IPS DF 4.7 (cell line): ENCODE data around the gene PGLYRP4.

Source experiments
- DNase-seq: peaks from one replicate; pipeline ENCODE4 v3.0.0-alpha.2; 2013; ENCODE audit warnings: low spot score; ENCODE audit errors: extremely low read depth

The PGLYRP4 gene, protein sequence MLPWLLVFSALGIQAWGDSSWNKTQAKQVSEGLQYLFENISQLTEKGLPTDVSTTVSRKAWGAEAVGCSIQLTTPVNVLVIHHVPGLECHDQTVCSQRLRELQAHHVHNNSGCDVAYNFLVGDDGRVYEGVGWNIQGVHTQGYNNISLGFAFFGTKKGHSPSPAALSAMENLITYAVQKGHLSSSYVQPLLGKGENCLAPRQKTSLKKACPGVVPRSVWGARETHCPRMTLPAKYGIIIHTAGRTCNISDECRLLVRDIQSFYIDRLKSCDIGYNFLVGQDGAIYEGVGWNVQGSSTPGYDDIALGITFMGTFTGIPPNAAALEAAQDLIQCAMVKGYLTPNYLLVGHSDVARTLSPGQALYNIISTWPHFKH

DNA sequence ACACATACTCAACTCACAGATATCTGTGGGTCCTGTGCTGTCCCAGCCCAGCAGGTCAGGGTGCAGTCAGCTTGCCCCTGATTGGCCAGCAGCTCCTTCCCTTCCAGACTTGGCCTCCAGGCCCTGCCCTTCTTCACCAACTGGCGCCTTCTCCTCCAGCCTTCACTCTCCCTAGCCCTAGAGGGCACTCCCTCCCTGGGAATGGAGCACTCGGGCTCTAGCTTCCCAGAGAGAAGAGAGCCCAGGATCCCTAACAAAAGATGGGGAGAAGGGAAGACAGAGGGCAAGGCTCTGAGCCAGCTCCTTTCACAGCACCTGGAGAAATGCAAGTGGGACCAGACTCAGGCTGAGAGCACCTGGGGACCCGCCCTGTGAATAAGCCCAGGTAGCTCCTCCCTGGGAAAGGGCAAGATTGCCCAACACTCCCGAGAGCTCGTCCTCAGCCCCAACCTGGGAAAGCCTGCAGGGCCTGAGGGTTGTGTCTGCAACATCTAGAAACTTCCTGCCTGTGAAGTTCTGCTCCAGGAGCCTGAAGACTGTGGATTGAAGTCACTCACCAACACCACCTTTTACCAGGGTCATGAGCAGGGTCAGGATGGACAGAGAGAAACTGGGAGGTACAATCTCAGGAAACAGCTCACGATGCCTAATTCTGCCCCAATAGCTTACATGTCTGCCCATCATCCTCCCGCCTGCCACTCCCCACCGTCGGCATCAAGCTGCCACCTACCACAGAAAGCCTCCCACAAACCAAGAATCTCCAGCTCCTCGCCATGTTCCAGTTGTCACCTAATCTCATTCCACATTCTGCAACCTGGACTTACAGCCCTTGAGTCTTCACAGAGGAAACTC, at the start of gene PGLYRP4:
Gene PGLYRP4, minus strand, starts transcription at position 331 of the 852 bp plus-strand sequence. CDS start 909 bp downstream, outside the sequence.
- no peak for DNase-seq

DNA sequence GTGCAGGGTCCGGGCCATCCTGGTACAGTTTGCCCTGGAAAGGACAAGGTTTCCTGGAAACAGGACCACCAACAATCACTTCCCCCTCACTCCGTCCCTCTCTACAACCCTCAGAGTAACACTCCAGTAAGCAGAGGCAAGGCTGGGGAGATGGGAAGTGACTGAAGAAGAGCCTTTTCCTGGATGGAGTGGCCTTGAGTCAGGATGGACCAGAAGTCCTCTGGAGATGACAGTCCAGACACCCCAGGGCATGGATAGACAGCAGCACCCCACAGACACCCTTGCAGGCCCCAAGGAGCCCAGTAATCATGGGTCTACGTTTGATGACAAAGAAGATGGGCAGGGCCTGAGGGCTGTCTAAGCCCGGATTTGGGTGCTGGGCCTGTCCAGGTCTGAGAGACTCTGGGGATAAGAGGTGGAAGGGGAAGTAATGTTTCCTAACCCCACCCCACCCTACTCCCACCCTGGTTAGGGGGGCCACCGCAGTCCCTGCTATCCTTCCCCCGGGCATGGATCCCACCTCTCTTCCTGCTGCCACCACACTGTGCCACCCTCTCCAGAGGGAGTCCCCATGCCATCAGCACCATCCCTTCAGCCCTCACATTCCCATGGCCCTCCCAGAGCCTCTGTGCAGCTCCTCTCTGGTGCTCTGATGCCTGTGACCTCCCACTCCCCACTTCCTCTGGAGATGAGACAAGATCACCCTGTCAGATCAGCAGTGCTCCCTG, 49.4 kb upstream of the PGLYRP4 start:
- no peak for DNase-seq

DNA sequence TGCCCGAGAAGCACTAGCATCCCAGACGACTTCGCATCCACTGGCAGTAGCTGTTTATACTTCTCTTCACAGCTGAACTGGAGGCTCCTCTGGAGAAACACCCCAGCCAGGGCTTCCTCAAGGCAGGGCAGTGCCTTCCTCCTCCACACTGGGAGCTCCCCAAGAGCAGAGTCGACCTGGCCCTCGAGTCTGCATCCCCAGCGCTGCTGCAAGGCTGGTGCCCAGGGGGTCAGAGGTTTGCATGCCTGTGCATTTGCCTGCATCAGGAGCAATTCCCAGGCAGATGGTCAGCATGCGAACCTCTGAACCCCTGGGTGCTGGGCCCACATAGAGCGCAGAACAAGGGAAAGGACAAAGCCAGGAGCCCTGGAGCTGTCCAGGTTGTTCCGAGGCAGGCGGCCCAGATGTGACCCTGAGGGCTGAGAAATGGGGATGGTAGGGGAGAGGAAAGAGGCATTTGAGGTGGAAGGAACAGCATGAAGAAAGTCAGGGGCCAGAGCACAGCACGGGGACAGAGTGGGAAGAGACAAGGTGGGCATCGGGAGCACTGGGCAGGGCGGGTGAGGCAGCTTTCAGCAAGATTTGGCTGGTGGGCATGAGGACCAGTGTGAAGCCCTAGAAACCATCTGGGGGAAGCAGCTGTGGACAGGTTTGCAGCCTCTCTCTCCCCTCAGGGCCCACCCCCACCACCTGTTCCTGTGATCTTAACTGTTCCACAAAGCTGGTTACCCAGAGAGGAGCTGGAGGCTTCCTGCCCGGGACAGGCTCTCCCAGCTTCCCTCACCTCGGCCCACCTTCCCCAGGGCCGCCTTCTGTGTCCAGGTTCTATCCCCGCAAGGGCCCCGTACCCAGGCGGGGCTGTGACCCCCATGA, 48.6 kb upstream of the PGLYRP4 start:
- no peak for DNase-seq

DNA sequence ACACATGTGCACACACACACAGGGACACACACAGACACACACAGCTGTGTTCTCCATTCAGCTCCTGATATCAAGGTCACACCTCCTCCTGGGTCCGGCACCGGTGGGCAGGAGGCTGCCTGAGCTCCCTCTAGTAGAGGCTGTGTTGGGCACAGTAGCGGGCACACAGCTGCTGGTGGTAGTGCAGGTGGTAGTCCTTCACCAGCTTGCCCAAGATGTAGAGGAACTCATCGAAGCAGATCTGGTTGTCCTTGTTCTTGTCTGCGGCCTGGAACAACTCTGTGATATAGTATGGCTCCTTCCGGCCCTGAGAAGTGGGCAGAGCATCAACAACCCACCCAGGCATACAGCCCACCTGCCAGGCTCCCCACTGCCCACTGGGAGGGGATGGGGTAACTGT, 47.8 kb upstream of the PGLYRP4 start:
- DNase-seq, result no peak

DNA sequence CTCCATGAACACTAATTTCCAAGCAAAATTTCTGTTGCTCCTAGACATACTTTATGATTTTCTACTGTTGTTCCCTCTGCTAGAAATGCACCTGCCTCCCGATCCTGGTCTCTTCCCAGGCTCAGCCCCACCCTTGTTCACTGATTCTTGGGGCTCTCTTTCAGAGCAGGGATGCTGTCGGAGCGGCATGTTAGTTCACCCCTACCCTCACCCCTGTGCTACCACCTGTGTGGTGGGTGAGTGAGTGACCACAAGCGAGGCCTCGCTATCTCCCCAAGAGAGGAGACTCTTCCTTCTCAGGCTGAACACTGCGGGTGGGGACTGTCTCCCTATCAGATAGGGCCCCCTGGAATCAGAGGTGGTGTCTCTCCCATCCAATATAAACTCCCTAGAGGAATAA, 47.1 kb upstream of the PGLYRP4 start:
- no peak for DNase-seq

DNA sequence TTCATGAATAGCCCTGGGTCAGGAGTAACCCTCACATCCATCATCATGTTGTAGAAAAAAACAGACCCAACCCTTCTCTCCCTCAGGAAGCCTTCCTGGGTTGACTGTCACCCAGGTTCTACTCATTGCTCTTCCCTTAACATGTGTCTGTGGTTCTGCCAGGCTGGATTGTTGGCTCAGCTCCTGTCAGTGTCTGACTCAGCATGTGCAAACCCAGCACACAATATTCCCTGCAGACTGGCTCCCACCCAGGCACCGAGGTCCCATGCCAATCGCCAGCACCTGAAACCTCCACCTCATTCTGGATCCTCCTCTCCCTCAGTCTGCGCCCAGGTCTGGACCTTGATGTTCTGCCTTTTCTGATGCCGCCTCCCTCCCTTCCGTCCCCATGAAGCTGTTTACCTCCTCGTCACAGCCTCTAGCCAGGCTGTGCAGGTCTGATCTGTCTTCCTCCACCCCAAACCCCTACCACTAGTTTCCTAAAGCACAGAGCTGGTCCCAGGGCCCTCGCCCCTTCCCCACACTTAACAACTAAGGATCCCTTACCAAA, 46.6 kb upstream of the PGLYRP4 start:
- no peak for DNase-seq

DNA sequence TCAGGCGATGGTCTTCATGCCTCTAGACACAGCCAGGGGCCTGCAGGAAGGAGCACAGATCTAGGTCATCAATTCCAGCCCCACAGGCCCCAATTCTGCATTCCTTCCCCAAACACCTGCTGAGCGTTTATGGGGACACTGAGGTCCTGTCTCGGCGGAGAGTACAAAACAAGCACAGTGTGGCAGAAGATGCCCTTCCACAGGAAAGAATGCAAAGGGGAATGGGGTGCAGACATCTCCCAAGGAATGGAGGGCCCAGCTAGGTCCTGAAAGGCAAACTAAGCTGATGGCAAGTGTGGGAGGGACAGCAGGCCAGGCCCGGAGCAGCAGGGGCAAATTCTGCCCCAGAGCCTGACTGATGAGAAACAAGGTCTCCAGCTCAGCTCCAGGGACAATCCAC, 45.8 kb upstream of the PGLYRP4 start:
- no peak for DNase-seq

DNA sequence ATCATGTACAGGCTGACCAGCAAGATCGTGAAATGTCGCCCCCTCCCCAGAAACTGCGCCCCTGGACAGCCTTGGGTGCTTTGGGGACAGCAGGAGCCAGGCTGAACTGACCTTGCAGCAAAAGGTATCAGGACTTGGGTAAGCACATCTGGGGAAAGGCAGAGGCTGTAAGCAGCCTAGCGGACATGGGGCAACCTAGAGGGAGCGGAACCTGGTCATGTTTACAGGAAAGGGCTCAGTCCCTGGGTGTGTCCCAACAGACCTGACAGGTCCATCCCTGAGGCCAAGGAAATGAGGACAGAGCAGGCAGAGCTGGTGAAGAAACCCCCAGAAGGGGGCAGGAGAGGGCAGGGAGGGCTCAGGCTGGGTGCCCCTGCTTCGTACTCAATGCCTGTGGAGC, 45.3 kb upstream of the PGLYRP4 start:
- peak; percentile 9 for DNase-seq

DNA sequence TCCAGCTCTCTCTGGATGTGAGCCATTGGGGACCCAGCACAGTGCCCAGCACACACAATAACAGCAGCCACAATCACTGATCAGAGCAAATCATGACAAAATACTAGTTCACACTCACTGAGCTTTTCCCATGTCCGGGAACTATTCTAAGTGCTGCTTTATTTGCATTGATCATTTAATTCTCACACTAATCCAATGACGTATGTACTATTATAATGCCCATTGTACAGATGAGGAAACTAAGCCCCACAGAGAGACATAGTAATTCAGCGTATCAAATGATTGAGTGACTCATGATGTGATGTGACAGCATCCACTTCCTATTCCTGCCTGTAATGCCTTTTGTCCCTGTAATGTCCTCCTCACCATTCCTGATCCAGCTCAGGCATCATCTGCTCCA, 44.2 kb upstream of the PGLYRP4 start:
- no peak for DNase-seq

DNA sequence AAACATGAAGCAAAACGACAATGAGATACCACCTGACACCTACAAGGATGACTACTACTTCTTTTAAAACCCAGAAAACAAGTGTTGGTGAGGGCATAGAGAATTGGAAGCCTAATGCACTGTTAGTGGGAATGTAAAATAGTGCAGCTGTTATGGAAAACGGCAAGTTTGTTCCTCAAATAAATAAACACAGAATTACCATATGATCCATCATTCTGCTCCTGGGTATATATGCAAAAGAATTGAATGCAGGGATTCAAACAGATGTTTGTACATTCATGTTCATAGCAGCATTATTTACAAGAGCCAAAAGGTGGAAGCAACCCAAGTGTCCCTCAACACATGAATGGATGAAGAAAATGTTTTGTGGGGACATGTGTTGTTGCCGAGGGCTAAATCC, 43.6 kb upstream of the PGLYRP4 start:
- no peak for DNase-seq

DNA sequence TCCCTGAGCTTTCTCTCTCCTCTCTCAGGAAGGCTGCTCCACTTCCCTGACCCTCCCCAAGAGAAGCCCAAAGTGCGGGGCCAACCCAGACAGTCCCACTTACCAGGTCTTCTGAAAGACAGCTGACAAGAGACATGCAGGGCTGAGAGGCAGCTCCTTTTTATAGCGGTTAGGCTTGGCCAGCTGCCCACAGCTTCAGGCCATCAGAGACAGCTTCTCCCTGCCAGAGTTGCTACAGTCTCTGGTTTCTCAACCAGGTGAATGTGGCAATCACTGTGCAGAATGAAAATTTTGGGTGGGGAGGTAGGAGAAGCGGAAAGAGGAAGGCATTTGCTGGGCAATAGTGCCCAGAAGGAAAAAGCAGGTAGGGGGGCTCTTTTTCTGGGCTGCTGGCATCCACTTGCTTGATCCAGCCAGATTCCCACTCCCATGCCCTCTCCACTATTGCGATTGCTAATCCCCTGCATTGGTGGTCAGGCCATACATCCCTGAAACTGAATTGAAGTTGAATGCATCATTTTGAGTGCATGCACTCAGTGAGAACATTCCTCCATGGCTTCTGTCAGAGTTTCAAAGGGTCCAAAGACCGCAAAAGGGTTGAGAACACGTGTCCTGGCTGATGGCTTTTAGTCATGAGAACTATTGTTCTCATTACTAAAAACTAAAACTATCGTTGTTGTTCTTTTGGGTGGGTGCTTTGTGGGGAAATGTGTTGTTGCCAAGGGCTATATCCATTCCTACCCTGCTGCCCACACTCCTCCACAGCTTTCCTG, 42.5 kb upstream of the PGLYRP4 start, which contains the start of gene S100A8:
Gene S100A8, minus strand, starts transcription at position 136 of the 773 bp plus-strand sequence. CDS start 538 bp downstream, outside the sequence.
- DNase-seq, result no peak

DNA sequence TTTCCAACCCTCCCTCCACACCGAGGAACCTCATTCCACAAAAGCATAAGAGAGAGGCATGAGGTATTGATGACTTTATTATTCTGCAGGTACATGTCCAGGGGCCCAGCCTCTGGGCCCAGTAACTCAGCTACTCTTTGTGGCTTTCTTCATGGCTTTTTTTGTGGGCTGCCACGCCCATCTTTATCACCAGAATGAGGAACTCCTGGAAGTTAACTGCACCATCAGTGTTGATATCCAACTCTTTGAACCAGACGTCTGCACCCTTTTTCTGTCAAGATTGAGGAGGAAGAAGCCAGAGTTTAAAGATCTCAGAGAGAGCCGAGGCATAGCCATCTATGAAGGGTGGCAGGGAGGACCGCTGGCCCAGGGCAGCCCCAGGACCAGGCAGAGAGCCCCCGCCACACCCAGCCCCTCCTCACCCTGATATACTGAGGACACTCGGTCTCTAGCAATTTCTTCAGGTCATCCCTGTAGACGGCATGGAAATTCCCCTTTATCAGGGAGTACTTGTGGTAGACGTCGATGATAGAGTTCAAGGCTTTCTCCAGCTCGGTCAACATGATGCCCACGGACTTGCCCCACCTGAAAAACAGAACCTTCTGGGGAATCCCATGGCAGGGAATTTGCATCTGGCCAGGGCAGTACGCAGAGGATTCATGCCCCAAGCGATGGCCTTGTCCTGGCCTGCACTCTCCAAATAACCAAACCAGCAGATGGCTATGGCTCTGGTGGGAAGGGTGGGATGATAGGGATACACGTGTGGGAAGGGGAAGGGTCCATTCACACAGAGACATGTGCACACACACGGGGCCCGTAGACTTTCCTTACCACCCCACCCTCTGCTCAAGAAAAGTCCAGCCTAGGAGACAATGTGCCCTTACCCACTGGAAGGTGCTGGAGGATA, 41.6 kb upstream of the PGLYRP4 start:
- DNase-seq, result no peak

DNA sequence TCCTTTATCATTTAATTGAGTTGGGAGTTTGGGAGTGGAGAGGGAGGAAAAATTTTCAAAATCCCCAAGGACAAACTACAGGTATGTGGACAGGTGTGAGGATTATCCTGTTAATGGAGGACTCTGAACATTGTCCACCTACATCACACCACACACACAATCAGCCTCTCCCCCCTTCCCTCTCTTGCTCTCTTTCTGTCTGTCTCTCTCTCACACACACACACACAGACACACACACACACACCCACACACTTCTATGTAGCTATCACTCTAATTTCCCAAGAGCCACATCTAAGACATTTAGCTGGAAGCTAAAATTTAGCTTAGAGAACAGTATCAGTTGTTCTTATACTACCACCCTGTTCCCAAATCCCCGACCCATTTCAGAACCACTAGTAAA, 40.8 kb upstream of the PGLYRP4 start:
- DNase-seq, result no peak

DNA sequence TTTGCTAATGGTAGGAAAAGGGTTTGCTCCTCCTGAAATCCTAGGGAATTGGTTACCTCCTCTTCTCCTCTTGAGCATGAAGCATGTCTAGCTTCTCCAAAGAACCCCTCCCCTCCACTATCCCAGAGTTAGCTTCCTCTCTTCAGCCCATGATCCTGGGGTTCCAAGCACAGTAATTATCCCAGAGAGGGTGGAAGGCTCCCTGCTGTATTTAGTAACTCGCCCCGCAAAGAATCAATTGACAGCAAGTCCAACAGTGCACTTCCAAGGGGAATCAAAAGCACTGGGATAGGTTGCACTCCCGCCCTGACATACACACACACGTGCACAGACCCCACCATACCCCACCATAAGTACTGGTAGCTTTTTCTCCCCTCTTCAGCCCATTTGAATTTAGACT, 39.1 kb upstream of the PGLYRP4 start:
- no peak for DNase-seq

DNA sequence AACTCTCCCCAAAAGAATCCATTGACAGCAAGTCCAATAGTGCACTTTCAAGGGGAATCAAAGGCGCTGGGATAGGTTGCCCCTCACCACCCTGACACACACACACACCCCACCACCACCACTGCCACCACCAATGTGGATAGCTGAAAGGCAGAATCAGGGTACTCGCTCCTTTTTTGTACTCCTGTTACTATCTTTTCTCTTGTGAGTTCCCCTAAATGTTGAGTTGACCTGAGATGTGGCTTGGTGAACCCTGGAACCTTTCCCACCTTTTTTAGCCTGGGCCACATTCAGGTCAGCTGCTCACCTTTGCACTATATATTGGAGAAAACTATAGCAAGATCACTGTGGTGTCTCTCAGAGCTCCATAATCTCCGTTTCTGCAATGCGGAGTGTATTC, 38.4 kb upstream of the PGLYRP4 start:
- DNase-seq, result no peak

DNA sequence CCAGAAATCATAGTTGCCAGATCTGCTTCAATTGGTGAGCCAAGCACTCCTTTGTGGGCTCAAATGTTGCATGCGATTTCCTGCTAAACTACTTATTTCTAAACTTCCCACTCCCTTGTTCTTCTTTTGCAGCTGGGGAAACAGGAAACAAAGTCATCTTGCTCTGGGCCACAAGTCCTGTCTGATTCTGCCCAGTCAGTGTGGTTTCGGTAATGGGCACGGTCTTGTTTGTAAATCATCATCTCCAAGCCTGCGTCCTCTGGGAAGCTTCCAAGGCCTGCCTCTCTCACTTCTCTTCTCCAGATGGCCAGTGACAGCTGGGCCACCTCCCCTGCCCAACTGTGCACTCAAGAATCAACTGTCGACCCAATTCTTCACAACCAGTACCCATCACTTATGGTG, 37.9 kb upstream of the PGLYRP4 start:
- DNase-seq, result no peak

DNA sequence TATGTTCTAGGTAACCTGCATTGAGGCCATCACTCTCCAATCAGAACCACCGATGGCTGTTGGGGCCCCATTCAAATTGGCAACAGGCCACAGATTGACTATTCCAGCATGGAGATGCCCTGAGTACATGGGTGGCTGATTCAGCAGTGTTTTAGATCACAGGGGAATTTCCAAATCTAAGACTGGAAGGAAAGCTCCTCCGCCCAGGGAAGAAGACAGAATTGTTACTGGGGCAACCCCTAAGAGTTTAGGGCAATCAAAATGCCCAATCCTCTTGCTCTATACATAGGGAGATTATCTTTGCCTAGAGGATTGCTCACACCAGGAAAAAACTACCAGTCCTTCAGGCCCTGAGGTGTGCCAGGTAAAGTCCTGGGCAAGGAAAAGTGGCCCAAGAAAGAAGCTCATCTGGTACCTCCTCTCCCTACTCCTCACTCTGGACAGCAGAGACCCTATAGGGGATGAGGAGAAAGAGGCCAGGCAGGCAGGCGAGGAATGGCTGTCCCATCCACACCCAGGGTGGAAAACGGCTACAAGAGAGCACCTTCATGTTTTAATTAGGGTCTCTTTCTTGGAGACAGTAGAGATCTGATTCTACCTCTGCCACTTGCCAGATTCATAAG, 36.4 kb upstream of the PGLYRP4 start:
- DNase-seq, result no peak

DNA sequence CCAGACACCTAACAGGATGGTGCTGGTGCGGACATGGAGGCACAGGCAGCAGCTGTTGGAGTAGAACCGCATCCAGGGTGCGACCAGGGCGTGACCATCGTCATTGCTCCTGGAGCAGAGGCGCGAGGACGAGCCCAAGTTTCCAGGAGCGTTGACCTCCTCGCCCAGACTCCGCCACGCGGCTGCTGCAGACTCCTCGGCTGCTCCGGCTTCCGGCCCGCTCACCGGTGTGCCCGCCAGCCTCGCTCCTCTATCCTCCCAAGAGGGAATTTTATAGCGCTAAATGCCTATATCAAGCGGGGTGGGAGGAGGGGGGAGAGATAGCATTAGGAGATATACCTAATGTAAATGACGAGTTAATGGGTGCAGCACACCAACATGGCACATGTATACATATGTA, 32.1 kb upstream of the PGLYRP4 start:
- DNase-seq, result no peak
